GM12872 (cell line): Measurements from ENCODE around the gene RHBDD1.

Experiments
- TF ChIP-seq, protein P1 (sequence below): IDR thresholded peaks from 3 replicates; pipeline ENCODE4 v1.5.1; 2011; ENCODE audit warnings: low read depth, mild to moderate bottlenecking, low read length, moderate library complexity; ENCODE audit not compliant: insufficient read depth

RHBDD1 gene

DNA sequence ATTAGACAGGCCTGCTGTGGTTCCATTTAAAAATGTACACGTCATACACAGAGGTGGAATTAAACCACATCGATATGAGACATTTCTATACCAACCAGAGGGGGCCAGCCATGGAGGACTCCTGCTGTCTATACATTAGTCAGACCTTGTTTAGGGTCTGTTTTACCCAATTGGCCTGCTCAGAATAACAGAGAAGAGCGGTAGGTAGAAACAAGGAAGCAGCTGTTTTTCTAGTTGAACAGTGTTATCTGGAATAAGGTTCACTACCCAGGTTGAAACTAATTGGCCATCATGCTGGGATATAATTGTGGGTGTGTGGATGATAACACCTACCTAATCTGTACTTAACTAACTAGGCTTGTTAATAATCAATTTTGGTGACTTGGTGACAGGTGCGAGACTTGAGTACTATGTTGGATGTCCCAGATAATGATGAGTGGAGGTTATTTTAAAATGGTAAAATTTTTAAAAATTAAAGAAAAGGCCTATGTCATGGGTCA is 47.5 kb downstream of the RHBDD1 start:
- TF ChIP-seq, protein P1, sequence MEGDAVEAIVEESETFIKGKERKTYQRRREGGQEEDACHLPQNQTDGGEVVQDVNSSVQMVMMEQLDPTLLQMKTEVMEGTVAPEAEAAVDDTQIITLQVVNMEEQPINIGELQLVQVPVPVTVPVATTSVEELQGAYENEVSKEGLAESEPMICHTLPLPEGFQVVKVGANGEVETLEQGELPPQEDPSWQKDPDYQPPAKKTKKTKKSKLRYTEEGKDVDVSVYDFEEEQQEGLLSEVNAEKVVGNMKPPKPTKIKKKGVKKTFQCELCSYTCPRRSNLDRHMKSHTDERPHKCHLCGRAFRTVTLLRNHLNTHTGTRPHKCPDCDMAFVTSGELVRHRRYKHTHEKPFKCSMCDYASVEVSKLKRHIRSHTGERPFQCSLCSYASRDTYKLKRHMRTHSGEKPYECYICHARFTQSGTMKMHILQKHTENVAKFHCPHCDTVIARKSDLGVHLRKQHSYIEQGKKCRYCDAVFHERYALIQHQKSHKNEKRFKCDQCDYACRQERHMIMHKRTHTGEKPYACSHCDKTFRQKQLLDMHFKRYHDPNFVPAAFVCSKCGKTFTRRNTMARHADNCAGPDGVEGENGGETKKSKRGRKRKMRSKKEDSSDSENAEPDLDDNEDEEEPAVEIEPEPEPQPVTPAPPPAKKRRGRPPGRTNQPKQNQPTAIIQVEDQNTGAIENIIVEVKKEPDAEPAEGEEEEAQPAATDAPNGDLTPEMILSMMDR = no peak

DNA sequence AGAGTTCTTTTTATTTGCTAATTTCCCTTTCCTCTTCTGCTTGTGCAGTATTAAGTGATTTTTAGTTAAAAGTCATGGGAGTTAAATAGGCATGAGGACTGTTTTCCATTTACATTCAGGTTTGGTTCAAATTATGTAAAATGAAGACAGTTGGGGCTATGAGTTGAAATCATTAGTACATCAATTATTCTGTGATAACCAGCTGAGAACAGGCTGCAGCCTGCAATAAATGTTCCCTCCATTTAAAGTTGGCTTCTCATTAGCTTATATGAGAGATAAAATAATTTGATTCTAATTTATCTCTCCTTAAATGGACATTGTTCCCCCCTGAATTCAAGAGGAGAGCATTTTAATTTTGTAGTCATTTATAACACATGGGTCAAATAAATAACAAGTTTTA is 48.3 kb downstream of the RHBDD1 start:
- TF ChIP-seq, protein P1 = no peak

DNA sequence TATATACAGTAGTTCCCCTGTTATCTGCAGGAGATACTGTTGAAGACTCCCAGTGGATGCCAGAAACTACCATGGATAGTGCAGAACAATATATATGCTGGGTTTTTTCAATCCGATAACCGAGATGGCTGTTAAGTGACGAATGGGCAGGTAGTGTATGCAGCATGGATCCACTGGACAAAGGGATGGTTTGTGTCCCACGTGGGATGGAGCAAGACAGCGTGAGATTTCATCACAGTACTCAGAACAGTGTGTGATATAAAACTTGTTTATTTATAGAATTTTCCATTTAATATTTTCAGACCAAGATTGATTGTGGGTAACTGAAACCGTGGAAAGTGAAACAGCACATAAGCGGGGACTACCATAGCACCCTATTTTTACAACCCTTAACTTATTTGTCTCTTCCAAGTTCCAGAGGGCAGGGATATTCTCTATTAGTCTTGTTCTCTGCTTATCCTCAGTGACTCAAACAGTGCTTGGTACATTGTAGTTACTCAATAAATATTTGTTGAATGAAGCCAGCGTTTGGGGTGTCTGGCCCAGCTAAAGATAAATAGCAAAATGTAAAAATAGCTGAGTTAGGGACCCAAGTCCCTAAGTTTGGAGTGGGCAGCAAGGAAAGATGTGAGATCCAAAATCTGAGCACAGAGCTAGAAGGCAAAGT is 50.0 kb downstream of the RHBDD1 start:
- TF ChIP-seq, protein P1 = no peak

DNA sequence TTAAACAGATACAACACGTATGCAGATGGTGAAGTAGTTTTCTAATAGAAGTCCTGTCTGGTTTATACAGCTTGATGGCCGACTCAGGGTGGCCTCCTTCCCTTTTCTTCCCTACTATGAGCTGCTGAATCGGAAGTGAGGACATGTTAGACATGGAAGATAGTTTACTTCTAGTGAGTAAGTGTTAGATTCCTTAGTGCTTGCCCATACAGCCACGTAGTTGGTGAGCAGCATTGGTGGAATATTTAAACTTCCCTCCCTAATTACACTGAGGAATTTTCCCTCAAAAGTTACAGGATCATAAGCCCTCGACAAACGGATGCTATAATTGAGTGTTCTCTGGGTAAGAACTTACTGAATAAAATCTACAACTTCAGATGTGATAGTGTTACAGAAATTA is 52.1 kb downstream of the RHBDD1 start:
- TF ChIP-seq, protein P1 = no peak

DNA sequence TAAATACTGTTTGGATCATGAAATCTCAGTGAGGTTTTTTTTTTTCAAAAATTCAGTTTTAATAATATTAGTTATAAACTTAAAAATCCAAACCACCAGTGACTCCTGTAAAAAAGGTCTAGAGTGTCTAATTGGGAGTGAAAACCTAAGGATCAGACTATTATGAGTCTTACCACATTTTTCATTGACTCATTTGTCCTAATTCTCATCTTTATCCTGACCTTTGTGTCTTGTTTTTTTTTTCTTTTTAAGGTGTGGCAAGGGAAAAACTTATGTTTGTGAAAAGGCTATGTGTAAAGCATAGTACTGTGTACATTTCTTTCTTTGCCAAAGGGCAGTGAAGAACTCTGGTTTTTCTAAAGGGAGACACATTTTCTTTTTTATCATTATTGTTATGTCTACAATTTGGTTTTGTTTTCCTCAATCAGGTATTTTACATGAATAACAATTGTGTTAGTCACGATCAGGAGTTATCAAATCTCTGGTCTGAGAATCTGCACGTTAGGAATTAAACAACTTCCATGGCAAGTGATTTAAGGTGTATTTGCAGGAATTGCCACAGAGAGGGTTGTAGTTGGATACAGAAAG is 52.6 kb downstream of the RHBDD1 start:
- TF ChIP-seq, protein P1 = no peak

DNA sequence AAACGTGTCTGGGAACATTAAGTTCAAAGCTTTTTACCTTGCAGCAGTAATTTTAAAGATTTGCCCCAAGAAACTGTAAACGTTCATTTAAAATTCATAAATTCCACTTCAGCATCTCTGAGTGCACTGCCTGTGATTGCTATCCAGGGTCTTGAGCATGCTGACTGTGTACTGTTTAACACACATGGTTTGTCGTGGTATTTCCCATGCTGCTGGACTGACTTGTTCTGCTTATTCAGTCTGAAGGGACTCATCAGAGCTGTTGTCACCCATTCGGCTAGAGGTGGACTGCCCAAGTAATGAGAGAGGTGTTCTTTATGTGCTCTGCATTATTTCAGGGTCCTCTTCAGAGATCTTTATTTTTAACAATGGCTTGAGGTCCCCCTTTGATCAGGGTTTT is 53.1 kb downstream of the RHBDD1 start:
- TF ChIP-seq, protein P1 = no peak

DNA sequence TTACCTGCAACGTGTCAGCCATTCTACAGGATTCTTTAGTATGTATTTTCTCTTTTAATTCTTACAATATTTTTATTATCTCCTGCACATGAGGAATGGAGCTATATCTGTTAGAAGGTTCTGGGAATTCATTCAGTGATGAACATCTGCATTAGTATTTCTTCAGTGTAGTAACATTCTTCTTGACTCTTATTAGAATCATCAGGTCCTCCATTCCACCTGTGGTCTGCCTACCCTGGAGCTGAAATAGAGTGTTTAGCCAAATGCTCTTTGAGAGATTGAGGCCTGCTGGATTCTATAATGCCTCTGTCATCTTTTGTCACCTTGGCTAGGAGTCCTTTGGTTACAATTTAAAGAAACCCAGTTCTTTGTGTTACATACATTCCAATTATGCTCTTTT is 54.4 kb downstream of the RHBDD1 start:
- TF ChIP-seq, protein P1 = no peak
